ENCODE results near the gene JAKMIP2. TPM values are rescaled to one million over a fixed set of nuclear protein-coding genes. Genes with fewer than 3 reads are reported as not detected.
A peak's percentile ranks its signal among the peaks of the same experiment; 100 is the strongest.
"Not testable (repeated sequence)": the region's sequence is repeated elsewhere in the genome, so short reads cannot be mapped to it uniquely, and the experiment has no call there.

Gene JAKMIP2
- total and polyA plus RNA-seq, 2 donors from 2014 or later, result 0.38 to 0.71 TPM

DNA sequence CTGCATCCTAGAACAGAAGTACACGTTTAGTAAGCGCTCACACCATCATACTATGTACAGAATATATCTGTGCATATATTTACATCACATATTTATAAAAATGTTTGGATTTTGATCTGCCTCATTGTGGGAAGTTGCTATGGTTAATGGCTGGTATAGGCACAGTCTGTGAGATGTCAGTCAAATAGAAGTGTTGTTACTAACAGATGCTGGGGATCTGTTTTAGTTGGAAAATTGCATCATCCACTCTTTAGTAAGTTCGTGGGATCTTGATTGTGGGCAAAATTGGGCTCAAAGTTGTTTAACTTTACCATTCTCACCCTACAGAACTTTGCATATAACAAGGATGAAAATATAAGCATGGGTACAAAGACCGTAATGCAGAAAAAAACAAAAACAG, 196.3 kb downstream of the JAKMIP2 start:
- H3K4me1 ChIP-seq (ENCODE audit: control insufficient read depth in 2 of 3, insufficient read depth in 2 of 3, low read depth in 1 of 3, low read length in 3 of 3), result no peaks in the 10 kb centered on the region
- H3K36me3 ChIP-seq (ENCODE audit: control insufficient read depth in 2 of 3, insufficient read depth in 3 of 3, low read length in 3 of 3), result no peaks in the 10 kb centered on the region
- peaks cover 0 to under 1% (median 0%) of the 10 kb centered on the region in 3 donors for H3K9me3 ChIP-seq (ENCODE audit: control insufficient read depth in 2 of 3, insufficient read depth in 1 of 3, low read length in 3 of 3)
- intact Hi-C loops (cut with DNase I), result no loop called here
- no peak overlapping the region for H3K4me3 ChIP-seq (ENCODE audit: low read length in 3 of 3)
- H3K27me3 ChIP-seq (ENCODE audit: control insufficient read depth, insufficient read depth, low read length), result no peaks in the 10 kb centered on the region
- TF ChIP-seq, protein P1, sequence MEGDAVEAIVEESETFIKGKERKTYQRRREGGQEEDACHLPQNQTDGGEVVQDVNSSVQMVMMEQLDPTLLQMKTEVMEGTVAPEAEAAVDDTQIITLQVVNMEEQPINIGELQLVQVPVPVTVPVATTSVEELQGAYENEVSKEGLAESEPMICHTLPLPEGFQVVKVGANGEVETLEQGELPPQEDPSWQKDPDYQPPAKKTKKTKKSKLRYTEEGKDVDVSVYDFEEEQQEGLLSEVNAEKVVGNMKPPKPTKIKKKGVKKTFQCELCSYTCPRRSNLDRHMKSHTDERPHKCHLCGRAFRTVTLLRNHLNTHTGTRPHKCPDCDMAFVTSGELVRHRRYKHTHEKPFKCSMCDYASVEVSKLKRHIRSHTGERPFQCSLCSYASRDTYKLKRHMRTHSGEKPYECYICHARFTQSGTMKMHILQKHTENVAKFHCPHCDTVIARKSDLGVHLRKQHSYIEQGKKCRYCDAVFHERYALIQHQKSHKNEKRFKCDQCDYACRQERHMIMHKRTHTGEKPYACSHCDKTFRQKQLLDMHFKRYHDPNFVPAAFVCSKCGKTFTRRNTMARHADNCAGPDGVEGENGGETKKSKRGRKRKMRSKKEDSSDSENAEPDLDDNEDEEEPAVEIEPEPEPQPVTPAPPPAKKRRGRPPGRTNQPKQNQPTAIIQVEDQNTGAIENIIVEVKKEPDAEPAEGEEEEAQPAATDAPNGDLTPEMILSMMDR (IDR thresholded peaks at IDR 0.05; ENCODE audit: borderline replicate concordance, extremely low read depth, insufficient read depth), result no peak
- DNase-seq (no peak), FAIRE-seq (no peak)
- no peak overlapping the region for H3K9ac ChIP-seq (ENCODE audit: low read length in 3 of 3)
- no peak overlapping the region for H3K27ac ChIP-seq (ENCODE audit: low read depth in 2 of 2, low read length in 2 of 2)

DNA sequence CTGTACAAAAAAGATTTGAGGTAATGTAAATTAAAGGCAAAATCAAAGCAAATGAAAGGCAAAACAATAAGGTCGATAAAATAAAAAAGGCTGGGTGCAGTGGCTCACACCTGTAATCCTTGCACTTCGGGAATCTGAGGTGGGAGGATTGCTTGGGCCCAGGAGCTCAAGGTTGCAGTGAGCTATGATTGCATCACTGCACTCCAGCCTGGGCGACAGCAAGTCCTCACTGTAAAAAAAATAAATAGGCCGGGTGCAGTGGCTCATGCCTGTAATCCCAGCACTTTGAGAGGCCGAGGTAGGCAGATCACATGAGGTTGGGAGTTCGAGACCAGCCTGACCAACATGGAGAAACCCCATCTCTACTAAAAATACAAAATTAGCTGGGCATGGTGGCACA, 200.3 kb downstream of the JAKMIP2 start:
- FAIRE-seq, result not testable (repeated sequence)

DNA sequence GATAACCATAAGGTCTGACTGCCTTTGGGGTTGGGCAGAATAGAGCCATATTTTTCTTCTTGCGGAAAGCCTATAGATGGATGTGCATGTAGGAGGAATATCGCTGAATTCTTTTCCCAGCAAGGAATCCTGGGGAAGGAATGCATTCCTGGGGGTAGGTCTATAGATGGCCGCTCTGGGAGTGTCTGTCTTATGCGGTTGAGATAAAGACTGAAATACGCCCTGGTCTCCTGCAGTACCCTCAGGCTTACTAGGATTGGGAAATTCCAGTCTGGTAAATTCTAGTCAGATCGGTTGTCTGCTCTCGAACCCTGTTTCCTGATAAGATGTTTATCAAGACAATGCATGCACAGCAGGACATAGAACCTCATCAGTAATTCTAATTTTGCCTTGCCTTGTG, 202.1 kb downstream of the JAKMIP2 start:
- H3K36me3 ChIP-seq (ENCODE audit: control insufficient read depth in 2 of 3, insufficient read depth in 3 of 3, low read length in 3 of 3); H3K9ac ChIP-seq (ENCODE audit: low read length in 3 of 3); FAIRE-seq; H3K27ac ChIP-seq (ENCODE audit: low read depth in 2 of 2, low read length in 2 of 2); intact Hi-C loops (cut with DNase I); H3K4me3 ChIP-seq (ENCODE audit: low read length in 3 of 3); DNase-seq; H3K4me1 ChIP-seq (ENCODE audit: control insufficient read depth in 2 of 3, insufficient read depth in 2 of 3, low read depth in 1 of 3, low read length in 3 of 3); H3K27me3 ChIP-seq (ENCODE audit: control insufficient read depth, insufficient read depth, low read length): not testable (repeated sequence)
- H3K9me3 ChIP-seq (ENCODE audit: control insufficient read depth in 2 of 3, insufficient read depth in 1 of 3, low read length in 3 of 3), result peaks cover 0 to 11% (median 0%) of the 10 kb centered on the region in 3 donors

More for the DNA sequence above, 200.3 kb downstream of the JAKMIP2 start:
- H3K9ac ChIP-seq (ENCODE audit: low read length in 3 of 3); intact Hi-C loops (cut with DNase I); DNase-seq; H3K4me1 ChIP-seq (ENCODE audit: control insufficient read depth in 2 of 3, insufficient read depth in 2 of 3, low read depth in 1 of 3, low read length in 3 of 3); H3K4me3 ChIP-seq (ENCODE audit: low read length in 3 of 3); H3K27me3 ChIP-seq (ENCODE audit: control insufficient read depth, insufficient read depth, low read length); H3K36me3 ChIP-seq (ENCODE audit: control insufficient read depth in 2 of 3, insufficient read depth in 3 of 3, low read length in 3 of 3); H3K27ac ChIP-seq (ENCODE audit: low read depth in 2 of 2, low read length in 2 of 2): not testable (repeated sequence)
- H3K9me3 ChIP-seq (ENCODE audit: control insufficient read depth in 2 of 3, insufficient read depth in 1 of 3, low read length in 3 of 3), result peaks cover 0 to 11% (median 0%) of the 10 kb centered on the region in 3 donors

DNA sequence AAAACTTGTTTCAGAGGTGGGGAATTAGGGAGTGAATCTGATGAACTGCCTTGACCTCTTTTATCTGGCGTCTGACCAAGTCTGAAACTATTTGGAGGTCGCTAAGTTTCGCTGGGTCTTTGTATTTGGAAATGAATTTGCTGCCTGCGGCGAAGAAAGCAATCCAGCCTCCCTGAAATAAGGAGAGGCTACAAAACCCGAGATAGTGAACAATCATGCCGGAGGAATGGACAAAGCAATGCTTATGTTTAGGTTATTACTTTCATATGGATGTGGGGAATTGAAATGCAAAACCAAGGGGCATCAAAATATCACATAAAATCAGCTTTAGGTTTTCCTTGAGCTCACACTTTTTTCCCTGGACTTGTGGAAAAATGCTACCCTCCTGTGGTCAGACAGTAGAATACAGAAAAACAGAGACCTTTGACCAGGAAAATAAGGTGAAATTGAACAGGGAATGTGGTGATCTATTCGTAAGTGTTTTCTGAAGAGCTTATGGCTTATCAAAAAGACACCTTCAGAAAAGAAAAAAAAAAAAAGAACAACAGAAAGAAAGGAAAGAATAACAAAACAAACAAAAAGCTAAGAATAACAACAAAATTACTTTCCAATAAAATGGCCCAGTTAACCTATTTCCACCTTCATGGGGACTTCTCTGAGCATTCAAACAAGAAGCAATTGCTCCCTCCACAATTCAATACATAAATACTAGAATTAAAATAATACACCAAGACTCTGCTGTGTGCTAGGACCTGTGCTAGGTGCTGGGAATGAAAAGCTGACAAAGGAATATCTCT, 204.1 kb downstream of the JAKMIP2 start:
- DNase-seq, result peak in 2 of 5 donors; percentile 59 to 76
- Histone ChIP-seq H3K9ac (ENCODE audit: low read length in 3 of 3) (no peak overlapping the region), H3K4me1 (ENCODE audit: control insufficient read depth in 2 of 3, insufficient read depth in 2 of 3, low read depth in 1 of 3, low read length in 3 of 3) (no peaks in the 10 kb centered on the region), H3K4me3 (ENCODE audit: low read length in 3 of 3) (no peak overlapping the region), H3K27ac (ENCODE audit: low read depth in 2 of 2, low read length in 2 of 2) (no peak overlapping the region), H3K9me3 (ENCODE audit: control insufficient read depth in 2 of 3, insufficient read depth in 1 of 3, low read length in 3 of 3) (peaks cover 0 to 11% (median 0%) of the 10 kb centered on the region in 3 donors), H3K27me3 (ENCODE audit: control insufficient read depth, insufficient read depth, low read length) (no peaks in the 10 kb centered on the region), H3K36me3 (ENCODE audit: control insufficient read depth in 2 of 3, insufficient read depth in 3 of 3, low read length in 3 of 3) (no peaks in the 10 kb centered on the region)
- intact Hi-C loops (cut with DNase I), result no loop called here
- peak; percentile 91 for FAIRE-seq
- TF ChIP-seq, protein P1 (IDR thresholded peaks at IDR 0.05; ENCODE audit: borderline replicate concordance, extremely low read depth, insufficient read depth), result peak; percentile 52

All from kidney (tissue), 14 donors.